PFSK-1 (cell line): ENCODE results near the gene RAB30.

Experiments
- FOXP2 ChIP-seq: optimal IDR thresholded peaks from 2 replicates; pipeline ENCODE3; 2011; ENCODE audit warnings: borderline replicate concordance, control low read depth, inconsistent platforms; ENCODE audit not compliant: insufficient read depth; ENCODE audit errors: extremely low read length, extremely low read depth
- POLR2AphosphoS5 ChIP-seq: IDR thresholded peaks from 2 replicates; pipeline ENCODE4 v1.6.1; 2012; ENCODE audit warnings: low read depth, mild to moderate bottlenecking, control low read depth, low read length, moderate library complexity
- REST ChIP-seq, 2 experiments: IDR thresholded peaks; 2 replicates each; pipeline versions ENCODE4 v1.6.1 to v1.8.0; 2011 to 2012; ENCODE audit warnings: low read depth in 2 of 2, low read length in 2 of 2, control low read depth in 1 of 2, inconsistent platforms in 1 of 2, mild to moderate bottlenecking in 1 of 2, moderate library complexity in 1 of 2; ENCODE audit not compliant: insufficient read depth in 1 of 2
- SIN3A ChIP-seq: IDR thresholded peaks from 2 replicates; pipeline ENCODE4 v1.6.1; 2012; ENCODE audit warnings: mild to moderate bottlenecking, low read length, moderate library complexity, borderline replicate concordance; ENCODE audit not compliant: insufficient read depth
- TAF1 ChIP-seq: IDR thresholded peaks from 2 replicates; pipeline ENCODE4 v1.6.1; 2012; ENCODE audit warnings: low read length, control low read depth, borderline replicate concordance; ENCODE audit not compliant: insufficient read depth

DNA sequence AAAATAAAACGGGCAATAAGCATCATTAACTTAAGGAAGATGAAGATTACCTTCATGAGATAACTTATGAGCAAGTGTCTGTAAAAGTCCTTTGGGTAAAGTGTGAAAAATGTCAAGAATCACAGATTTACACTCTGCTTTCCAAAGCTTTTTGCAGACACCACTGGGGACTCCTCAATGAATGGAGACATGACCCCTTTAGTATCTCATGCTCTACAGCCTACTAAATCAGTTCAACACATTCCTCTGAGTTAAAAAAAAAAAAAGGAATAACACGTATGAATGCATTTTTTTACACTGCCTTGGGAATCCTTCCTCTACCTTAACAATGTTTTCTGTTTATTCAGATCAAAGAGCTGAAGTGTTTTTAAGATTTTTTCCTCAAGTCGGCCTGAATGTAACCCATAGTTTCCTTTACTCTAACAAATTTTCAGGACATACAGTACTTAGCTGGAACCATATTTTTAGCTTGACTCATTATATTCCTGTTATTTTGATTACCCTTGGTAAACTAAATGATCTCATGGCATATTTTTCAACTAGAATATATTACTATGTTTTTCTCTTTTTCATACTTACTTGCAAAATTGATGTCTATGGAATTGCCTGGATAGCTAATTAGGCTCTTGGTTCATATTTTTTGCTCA is 25.9 kb upstream of the RAB30 start:
- TF ChIP-seq TAF1 = no peak
- TF ChIP-seq POLR2AphosphoS5 = no peak
- no peak for TF ChIP-seq FOXP2
- no peak for TF ChIP-seq SIN3A
- no peak for TF ChIP-seq REST (IDR thresholded peaks at IDR 0.05; ENCODE audit: insufficient read depth in 1 of 2, low read depth in 2 of 2, low read length in 2 of 2)
